ENCODE measurements around the gene BCR.

The BCR gene

DNA sequence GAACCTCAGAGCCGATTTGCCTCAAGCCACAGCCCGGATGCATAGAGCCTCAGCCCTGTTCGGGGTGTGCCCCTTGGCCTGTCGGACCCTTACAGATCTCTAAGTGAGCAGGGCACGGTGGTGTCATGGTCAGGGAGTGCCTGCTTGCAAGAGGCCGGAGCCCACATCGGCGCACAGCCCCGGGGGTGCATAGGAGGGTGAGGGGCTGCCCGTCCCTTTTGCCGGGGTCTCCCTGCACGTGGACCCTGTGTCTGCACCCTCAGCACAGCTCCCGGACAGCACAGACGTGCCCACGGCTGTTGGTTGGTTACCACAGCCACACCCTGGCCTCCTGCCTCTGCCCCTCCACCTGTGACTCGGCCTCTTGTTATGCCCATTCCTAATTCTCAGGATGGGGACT is 28.5 kb upstream of the BCR start:
- Histone ChIP-seq H3K36me3 (ENCODE audit: insufficient read depth, insufficient read length, low read length) (no peaks in the 10 kb centered on the region), H3K4me3 (ENCODE audit: insufficient read length, low read depth) (no peak overlapping the region), H3K9me3 (ENCODE audit: insufficient read depth, low read length) (no peaks in the 10 kb centered on the region), H3K4me1 (ENCODE audit: insufficient read depth, insufficient read length) (peaks cover 9% of the 10 kb centered on the region), H3K27me3 (ENCODE audit: insufficient read depth, insufficient read length) (peaks cover 13% of the 10 kb centered on the region), H3K9ac (ENCODE audit: insufficient read length, low read depth) (no peak overlapping the region)
- no peak for DNase-seq (ENCODE audit: low read depth, low spot score)
- TF ChIP-seq SUZ12 (IDR thresholded peaks at IDR 0.05; ENCODE audit: extremely low read depth, insufficient read depth, insufficient read length) (no peak), YY1 (IDR thresholded peaks at IDR 0.05; ENCODE audit: insufficient read depth, insufficient read length) (no peak), ZNF274 (IDR thresholded peaks at IDR 0.05; ENCODE audit: low read depth, low read length) (no peak)

GRCh38 chr22:23152238-23153114 is 27.8 kb upstream of the BCR start:
- peaks cover 9% of the 10 kb centered on the region for H3K4me1 ChIP-seq (ENCODE audit: insufficient read depth, insufficient read length)
- DNase-seq (ENCODE audit: low read depth, low spot score) = no peak
- H3K36me3 ChIP-seq (ENCODE audit: insufficient read depth, insufficient read length, low read length) = no peaks in the 10 kb centered on the region
- peaks cover 11% of the 10 kb centered on the region for H3K27me3 ChIP-seq (ENCODE audit: insufficient read depth, insufficient read length)
- TF ChIP-seq SUZ12 (IDR thresholded peaks at IDR 0.05; ENCODE audit: extremely low read depth, insufficient read depth, insufficient read length) (no peak), ZNF274 (IDR thresholded peaks at IDR 0.05; ENCODE audit: low read depth, low read length) (no peak)
- H3K9ac ChIP-seq (ENCODE audit: insufficient read length, low read depth) = no peak overlapping the region
- H3K4me3 ChIP-seq (ENCODE audit: insufficient read length, low read depth) = no peak overlapping the region
- no peaks in the 10 kb centered on the region for H3K9me3 ChIP-seq (ENCODE audit: insufficient read depth, low read length)

DNA sequence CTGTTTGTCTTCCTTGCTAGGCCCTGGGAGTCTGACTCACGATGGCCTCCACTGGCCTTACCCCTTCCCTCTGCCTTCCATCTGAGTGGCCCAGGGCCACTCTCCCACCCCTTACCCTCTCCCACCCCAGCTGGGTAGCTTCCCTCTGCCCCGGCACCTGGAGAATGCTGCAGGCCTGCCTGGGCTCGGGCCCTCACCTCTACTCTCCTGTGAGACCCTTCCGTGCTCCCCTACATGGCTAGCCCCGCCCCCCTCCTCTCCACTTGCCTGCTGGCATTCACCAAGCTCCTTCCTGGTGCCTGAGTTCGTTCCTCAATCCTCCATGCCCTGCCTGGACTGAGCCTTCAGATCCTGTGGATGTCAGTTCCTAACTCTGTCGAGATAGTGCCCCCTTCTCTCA is 26.3 kb upstream of the BCR start:
- H3K4me1 ChIP-seq (ENCODE audit: insufficient read depth, insufficient read length) = peaks cover 17% of the 10 kb centered on the region
- H3K9me3 ChIP-seq (ENCODE audit: insufficient read depth, low read length) = no peaks in the 10 kb centered on the region
- H3K36me3 ChIP-seq (ENCODE audit: insufficient read depth, insufficient read length, low read length) = no peaks in the 10 kb centered on the region
- no peak overlapping the region for H3K4me3 ChIP-seq (ENCODE audit: insufficient read length, low read depth)
- no peaks in the 10 kb centered on the region for H3K27me3 ChIP-seq (ENCODE audit: insufficient read depth, insufficient read length)
- no peak for DNase-seq (ENCODE audit: low read depth, low spot score)
- TF ChIP-seq YY1 (IDR thresholded peaks at IDR 0.05; ENCODE audit: insufficient read depth, insufficient read length) = no peak
- no peak for TF ChIP-seq SUZ12 (IDR thresholded peaks at IDR 0.05; ENCODE audit: extremely low read depth, insufficient read depth, insufficient read length)
- no peak for TF ChIP-seq ZNF274 (IDR thresholded peaks at IDR 0.05; ENCODE audit: low read depth, low read length)
- H3K9ac ChIP-seq (ENCODE audit: insufficient read length, low read depth) = no peak overlapping the region

- Histone ChIP-seq H3K36me3 (ENCODE audit: insufficient read depth, insufficient read length, low read length) (no peaks in the 10 kb centered on the region), H3K4me1 (ENCODE audit: insufficient read depth, insufficient read length) (peaks cover 19% of the 10 kb centered on the region), H3K4me3 (ENCODE audit: insufficient read length, low read depth) (no peak overlapping the region), H3K9me3 (ENCODE audit: insufficient read depth, low read length) (no peaks in the 10 kb centered on the region), H3K27me3 (ENCODE audit: insufficient read depth, insufficient read length) (no peaks in the 10 kb centered on the region), H3K9ac (ENCODE audit: insufficient read length, low read depth) (no peak overlapping the region)
- DNase-seq (ENCODE audit: low read depth, low spot score) = no peak
- TF ChIP-seq SUZ12 (IDR thresholded peaks at IDR 0.05; ENCODE audit: extremely low read depth, insufficient read depth, insufficient read length) (no peak), YY1 (IDR thresholded peaks at IDR 0.05; ENCODE audit: insufficient read depth, insufficient read length) (no peak), ZNF274 (IDR thresholded peaks at IDR 0.05; ENCODE audit: low read depth, low read length) (no peak)
Observed at GRCh38 chr22:23154461-23154860, 25.8 kb upstream of the BCR start.

DNA sequence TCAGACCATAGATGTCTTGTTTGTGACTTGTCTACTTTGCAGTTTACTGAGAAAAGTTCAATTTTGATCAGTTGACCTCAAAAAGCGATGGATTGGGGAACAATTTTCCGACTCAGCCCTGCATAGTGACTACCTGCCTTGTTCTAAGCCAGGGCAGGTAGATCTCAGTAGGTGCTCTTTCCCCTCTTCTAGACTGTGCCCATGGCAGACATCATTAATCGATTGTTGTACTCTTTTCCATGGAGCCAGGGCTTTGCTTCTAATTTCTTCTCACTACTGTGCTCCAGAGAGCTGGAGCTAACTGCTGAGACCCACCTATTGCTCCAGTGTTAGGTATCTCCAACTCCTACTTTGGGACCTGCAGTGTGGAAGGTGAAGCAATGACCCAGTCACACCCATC is 25.2 kb upstream of the BCR start:
- Histone ChIP-seq H3K9me3 (ENCODE audit: insufficient read depth, low read length) (no peaks in the 10 kb centered on the region), H3K4me3 (ENCODE audit: insufficient read length, low read depth) (no peak overlapping the region), H3K36me3 (ENCODE audit: insufficient read depth, insufficient read length, low read length) (no peaks in the 10 kb centered on the region), H3K9ac (ENCODE audit: insufficient read length, low read depth) (no peak overlapping the region), H3K4me1 (ENCODE audit: insufficient read depth, insufficient read length) (peaks cover 18% of the 10 kb centered on the region), H3K27me3 (ENCODE audit: insufficient read depth, insufficient read length) (no peaks in the 10 kb centered on the region)
- TF ChIP-seq ZNF274 (IDR thresholded peaks at IDR 0.05; ENCODE audit: low read depth, low read length) = no peak
- DNase-seq (ENCODE audit: low read depth, low spot score) = no peak

DNA sequence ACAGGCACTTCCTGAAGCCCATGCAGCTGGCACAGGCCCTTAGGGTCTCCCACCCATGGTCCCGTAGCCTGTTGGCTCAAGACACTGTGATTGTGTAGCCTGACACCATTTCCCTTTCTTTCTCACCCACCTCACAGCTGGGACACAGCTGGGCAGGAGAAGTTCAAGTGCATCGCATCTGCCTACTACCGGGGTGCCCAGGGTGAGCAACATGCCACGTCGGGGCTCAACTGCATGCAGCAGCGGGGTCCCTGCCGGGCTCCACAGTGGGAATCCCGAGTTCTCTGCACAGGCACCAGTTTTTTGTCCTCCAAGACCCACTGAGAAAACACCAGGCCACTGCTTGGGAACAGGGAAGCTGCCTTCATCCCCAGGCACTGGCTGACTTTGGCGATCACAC is 24.5 kb upstream of the BCR start:
- peaks cover 18% of the 10 kb centered on the region for H3K4me1 ChIP-seq (ENCODE audit: insufficient read depth, insufficient read length)
- no peaks in the 10 kb centered on the region for H3K27me3 ChIP-seq (ENCODE audit: insufficient read depth, insufficient read length)
- no peak overlapping the region for H3K4me3 ChIP-seq (ENCODE audit: insufficient read length, low read depth)
- no peaks in the 10 kb centered on the region for H3K36me3 ChIP-seq (ENCODE audit: insufficient read depth, insufficient read length, low read length)
- DNase-seq (ENCODE audit: low read depth, low spot score) = no peak
- no peaks in the 10 kb centered on the region for H3K9me3 ChIP-seq (ENCODE audit: insufficient read depth, low read length)
- H3K9ac ChIP-seq (ENCODE audit: insufficient read length, low read depth) = no peak overlapping the region
- TF ChIP-seq ZNF274 (IDR thresholded peaks at IDR 0.05; ENCODE audit: low read depth, low read length) = no peak
- TF ChIP-seq SUZ12 (IDR thresholded peaks at IDR 0.05; ENCODE audit: extremely low read depth, insufficient read depth, insufficient read length) = no peak
- no peak for TF ChIP-seq YY1 (IDR thresholded peaks at IDR 0.05; ENCODE audit: insufficient read depth, insufficient read length)

- Histone ChIP-seq H3K27me3 (ENCODE audit: insufficient read depth, insufficient read length) (no peaks in the 10 kb centered on the region), H3K9me3 (ENCODE audit: insufficient read depth, low read length) (no peaks in the 10 kb centered on the region), H3K4me3 (ENCODE audit: insufficient read length, low read depth) (no peak overlapping the region), H3K9ac (ENCODE audit: insufficient read length, low read depth) (no peak overlapping the region), H3K36me3 (ENCODE audit: insufficient read depth, insufficient read length, low read length) (no peaks in the 10 kb centered on the region), H3K4me1 (ENCODE audit: insufficient read depth, insufficient read length) (peaks cover 18% of the 10 kb centered on the region)
- TF ChIP-seq ZNF274 (IDR thresholded peaks at IDR 0.05; ENCODE audit: low read depth, low read length) (no peak), SUZ12 (IDR thresholded peaks at IDR 0.05; ENCODE audit: extremely low read depth, insufficient read depth, insufficient read length) (no peak), YY1 (IDR thresholded peaks at IDR 0.05; ENCODE audit: insufficient read depth, insufficient read length) (no peak)
- DNase-seq (ENCODE audit: low read depth, low spot score) = no peak
Observed at GRCh38 chr22:23156286-23156685, 24.0 kb upstream of the BCR start.

All from NT2/D1 (cell line).